Measurements from ENCODE around the gene USH2A.

DNA sequence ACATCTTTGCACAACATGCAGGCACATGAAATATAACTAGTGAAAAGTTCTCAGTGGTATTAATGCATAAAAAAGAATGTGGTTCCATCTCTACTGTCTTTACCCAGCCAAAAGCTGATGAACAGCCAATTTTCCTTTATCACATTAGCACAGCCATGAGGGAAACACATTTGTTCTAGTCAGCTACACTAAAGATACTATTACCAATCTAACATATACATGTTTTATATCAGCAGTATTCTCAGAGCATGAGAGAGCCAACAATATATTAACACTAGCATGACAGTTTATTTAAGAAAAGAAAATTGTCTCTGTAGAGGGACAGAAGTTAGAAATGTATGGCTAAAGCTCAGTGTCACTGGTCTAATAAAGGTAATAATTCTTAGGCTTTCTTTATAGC is 56.3 kb downstream of the USH2A start:
- TF ChIP-seq, protein P1, sequence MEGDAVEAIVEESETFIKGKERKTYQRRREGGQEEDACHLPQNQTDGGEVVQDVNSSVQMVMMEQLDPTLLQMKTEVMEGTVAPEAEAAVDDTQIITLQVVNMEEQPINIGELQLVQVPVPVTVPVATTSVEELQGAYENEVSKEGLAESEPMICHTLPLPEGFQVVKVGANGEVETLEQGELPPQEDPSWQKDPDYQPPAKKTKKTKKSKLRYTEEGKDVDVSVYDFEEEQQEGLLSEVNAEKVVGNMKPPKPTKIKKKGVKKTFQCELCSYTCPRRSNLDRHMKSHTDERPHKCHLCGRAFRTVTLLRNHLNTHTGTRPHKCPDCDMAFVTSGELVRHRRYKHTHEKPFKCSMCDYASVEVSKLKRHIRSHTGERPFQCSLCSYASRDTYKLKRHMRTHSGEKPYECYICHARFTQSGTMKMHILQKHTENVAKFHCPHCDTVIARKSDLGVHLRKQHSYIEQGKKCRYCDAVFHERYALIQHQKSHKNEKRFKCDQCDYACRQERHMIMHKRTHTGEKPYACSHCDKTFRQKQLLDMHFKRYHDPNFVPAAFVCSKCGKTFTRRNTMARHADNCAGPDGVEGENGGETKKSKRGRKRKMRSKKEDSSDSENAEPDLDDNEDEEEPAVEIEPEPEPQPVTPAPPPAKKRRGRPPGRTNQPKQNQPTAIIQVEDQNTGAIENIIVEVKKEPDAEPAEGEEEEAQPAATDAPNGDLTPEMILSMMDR (IDR thresholded peaks at IDR 0.05) = no peak
- no peak for TF ChIP-seq POLR2A (IDR thresholded peaks at IDR 0.05)

Data from lower leg skin (tissue), 3 donors.